HG02623 (cell line): ENCODE data around the gene HSPE1.
"Not testable (repeated sequence)": the region's sequence is repeated elsewhere in the genome, so short reads cannot be mapped to it uniquely, and the experiment has no call there.

Experiments
- ATAC-seq: cut with Tn5 transposase; IDR thresholded peaks from one replicate; pipeline ENCODE4 v1.9.1; 2021; ENCODE audit warnings: moderate library complexity; ENCODE audit not compliant: unreplicated experiment

HSPE1 gene

DNA sequence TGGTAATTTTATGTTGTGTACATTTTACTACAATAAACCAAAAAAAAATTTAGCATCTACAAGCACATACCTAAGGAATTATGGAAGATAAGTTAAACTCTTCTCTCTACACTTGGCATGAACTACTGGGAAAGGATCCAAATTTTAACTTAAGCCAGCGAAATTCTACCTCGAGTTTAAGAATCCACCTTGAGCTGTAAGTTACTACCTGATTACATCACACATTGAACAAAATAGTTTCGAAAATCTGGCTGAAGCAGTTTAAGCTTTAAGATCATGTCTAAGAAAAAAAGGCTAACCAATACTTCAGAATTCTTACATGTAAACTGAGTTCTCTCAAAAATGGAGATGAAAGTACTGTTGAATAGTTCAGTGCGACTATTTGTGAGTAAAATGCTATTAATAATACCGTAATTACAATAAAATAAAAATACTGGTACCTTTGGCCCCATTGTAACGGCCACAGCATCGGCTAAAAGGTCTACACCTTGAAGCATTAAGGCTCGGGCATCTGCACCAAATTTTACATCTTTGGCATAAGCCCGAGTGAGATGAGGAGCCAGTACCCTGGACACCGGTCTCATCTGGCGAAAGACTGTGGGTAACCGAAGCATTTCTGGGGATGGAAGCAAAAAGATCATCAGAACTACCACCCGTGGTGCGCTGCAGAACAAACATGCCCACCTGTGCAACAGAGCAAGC, 1.8 kb upstream of the HSPE1 start:
- no peak for ATAC-seq

DNA sequence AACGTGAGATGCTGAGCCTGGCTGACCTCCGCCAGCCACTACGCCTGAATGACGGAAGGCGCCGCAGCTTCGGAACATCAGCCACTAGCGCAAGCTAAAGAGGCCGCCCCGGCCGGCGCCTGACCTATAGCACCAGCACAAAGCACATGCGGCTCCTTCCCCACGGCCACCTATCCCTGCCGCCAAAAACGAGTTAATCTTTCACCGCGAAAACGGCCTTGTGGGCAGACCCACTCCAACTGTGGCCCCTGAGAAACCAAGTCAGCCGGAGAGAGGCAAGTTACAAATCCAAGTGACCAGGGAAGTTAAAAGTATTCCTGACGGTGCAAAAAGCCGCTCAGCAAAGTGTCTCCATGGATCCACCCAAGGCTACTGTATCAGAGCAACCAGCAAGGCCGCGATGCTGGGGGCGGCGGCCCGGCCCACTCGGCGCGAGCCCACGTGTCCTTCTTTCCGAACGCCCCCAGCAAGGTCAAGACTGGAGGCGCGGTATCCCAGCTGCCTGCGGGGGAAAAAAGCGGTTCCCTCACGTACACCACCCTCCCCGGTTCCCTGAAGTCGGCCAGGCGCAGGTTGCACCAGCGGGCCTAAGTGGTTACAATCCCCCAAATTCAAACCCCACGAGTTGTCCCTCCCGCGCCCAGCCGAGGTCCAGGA, 1.1 kb upstream of the HSPE1 start:
- ATAC-seq = peak; percentile 11

GRCh38 chr2:197500503-197501131, 438 bp downstream of the HSPE1 start:
- ATAC-seq = peak; percentile 3

- no peak for ATAC-seq
Measured at GRCh38 chr2:197502201-197502600, 2.0 kb downstream of the HSPE1 start.

- ATAC-seq = no peak
Measured at GRCh38 chr2:197502685-197503084, 2.5 kb downstream of the HSPE1 start.

DNA sequence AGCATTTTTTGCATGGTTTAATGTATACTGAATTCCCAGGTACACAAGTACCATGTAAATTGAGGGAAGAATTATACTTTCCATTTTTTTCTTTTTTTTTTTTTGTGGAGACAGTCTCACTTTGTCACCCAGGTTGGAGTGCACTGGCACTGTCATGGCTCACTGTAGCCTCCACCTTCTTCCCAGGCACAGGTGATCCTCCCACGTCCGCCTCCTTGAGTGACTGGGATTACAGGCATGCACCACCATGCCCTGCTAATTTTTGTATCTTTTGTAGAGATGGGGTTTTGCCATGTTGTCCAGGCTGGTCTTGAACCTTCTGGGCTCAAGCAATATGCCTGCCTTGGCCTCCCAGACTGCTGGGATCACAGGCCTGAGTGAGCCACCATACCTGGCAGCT, 3.8 kb downstream of the HSPE1 start:
- ATAC-seq = no peak

- ATAC-seq = no peak
Measured at GRCh38 chr2:197504512-197504911, 4.3 kb downstream of the HSPE1 start.

DNA sequence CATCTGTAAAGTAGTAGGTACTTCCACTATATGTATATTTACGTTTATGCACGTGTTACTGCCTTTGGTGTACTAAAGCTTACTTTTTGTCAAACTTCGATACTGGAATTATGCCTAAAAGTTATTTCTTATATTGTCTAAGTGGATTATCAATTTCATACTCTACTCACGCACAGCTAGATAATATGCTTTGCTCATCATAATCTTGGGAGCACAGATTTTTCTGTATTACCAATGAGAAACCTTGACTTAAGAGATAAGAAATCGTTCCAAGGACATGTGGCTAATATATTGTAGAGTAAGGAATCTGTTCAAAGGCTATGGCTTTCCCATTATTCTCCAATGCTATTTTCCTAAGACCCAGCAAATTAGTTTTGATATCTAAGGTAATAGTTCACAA, 6.5 kb downstream of the HSPE1 start:
- no peak for ATAC-seq

DNA sequence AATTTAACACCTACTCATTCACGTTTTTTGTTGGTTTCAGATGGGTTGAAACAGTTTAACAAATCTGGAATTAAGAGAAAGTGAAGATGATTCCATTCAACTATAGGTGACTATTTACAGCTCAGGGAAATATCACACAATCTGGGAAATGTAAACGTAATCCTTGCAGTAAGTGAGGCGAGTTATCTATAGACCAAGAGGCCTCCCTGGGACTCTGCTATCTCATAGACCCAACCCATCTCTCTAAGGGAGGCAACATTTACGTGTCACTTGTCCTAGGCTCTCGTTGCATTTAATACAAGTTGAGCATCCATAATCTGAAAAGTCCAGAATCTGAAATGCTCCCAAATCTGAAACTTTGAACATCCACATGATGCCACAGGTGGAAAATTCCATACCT, 13.7 kb downstream of the HSPE1 start:
- ATAC-seq = no peak

GRCh38 chr2:197514754-197515153, 14.6 kb downstream of the HSPE1 start:
- no peak for ATAC-seq

GRCh38 chr2:197515315-197515738, 15.1 kb downstream of the HSPE1 start:
- ATAC-seq = peak; percentile 8

DNA sequence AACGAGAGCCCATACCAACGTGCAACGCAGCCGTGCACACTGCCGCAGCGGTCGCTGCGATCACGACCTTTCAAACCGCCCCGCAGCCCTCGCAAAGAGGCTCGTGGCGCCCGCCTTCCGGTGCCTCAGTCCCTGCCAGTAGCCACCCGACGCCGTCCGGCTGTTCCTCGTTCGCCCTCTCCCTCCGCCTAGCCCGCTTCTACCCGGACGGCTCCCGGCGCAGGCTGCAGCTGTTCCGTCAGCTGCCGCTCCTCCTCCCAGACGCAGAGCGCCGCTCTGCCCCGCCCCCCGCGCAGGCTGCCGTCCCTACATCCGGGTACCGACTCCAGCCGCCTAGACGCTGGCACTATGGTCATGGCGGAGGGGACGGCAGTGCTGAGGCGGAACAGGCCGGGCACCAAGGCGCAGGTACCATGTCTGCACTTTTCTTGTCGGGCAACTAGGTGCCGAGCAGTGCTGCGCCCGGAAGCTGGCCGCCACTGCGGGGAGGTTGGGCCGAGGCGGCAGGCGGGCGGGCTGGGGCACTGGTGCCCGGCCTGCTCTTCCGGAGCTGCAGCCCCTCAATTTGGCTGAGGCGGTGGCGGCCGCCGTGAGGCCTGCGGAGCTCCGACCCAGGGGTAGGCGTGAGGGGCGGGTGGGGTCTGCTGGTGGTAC, 15.7 kb downstream of the HSPE1 start, which contains the start of gene MOB4:
TSS of gene MOB4 (plus strand) at position 328 of the 654 bp plus-strand sequence. CDS start at position 349, 21 bp downstream.
- ATAC-seq = peak; percentile 92

GRCh38 chr2:197516393-197516761, 16.2 kb downstream of the HSPE1 start:
- ATAC-seq = peak; percentile 3

GRCh38 chr2:197517150-197517549, 17.0 kb downstream of the HSPE1 start:
- ATAC-seq = no peak

DNA sequence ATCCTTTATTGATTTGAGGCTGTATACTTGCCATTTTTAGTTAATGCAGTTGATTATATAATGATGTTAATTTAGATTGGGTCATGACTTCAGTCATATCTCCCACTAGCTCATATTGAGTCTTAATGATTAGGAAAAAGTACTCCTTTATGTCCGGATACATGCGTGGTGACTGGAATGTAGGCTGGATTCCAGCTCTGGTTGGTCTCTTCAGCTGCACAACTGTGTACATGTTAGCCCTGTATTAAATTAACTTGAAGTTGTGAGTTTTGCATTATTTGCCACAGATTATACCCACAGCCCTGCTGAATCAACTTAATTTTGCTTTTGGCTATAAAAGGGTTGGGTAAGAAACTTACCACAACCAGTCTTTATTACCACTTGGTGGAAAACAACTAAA, 38.2 kb downstream of the HSPE1 start:
- no peak for ATAC-seq

DNA sequence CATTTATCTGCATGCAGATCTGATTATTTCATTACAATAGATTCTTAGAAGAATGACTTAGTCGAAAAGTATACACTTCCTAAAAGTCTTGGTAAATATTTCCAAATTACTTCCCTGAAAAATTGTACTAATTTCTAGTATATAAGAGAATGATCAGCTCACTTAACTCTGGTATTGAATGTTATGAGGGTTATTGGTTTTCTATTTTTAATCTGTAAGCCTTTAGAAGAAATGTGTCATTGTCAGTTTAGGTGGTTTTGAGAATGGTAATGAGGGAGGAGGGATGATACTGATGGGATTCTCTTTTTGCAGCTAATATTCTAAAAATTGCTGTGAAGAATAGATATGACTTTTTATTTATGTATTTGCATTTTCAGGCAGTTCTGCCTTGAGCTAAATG, 39.6 kb downstream of the HSPE1 start:
- no peak for ATAC-seq

DNA sequence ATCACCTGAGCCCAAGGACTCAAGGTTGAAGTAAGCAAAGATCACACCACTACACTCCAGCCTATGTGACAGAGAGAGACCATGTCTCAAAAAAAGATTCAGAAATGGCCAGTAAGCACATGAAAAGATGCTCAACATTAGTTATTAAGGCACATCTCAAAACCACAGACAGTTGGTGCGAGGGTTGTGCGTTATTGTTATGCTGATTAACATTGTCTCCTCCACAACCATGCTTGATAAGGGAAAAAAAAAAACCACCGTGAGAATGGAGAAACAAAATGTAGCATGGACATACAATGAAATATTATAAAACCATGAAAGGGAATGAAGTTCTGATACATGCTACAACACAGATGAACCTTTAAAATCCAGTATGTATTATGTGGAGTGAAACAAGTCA, 43.0 kb downstream of the HSPE1 start:
- no peak for ATAC-seq

GRCh38 chr2:197547163-197547900, 47.2 kb downstream of the HSPE1 start:
- ATAC-seq = no peak

DNA sequence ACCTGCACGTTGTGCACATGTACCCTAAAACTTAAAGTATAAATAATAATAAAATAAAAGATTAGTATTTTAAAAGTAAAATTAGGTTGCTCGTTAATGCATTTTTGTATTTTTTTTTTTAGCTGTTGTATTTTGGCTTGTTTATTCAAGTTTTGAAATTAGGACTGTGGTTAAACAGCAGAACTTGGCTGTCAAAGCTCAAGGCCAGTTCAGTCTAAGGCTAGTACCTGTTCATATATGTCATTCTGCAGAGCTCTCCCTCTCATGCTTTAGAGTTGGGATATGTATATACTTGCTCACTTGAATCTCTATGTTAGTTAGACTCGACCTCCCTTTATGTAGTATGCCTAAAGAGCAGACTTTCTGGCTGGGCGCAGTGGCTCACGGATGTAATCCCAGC, 48.4 kb downstream of the HSPE1 start:
- no peak for ATAC-seq

DNA sequence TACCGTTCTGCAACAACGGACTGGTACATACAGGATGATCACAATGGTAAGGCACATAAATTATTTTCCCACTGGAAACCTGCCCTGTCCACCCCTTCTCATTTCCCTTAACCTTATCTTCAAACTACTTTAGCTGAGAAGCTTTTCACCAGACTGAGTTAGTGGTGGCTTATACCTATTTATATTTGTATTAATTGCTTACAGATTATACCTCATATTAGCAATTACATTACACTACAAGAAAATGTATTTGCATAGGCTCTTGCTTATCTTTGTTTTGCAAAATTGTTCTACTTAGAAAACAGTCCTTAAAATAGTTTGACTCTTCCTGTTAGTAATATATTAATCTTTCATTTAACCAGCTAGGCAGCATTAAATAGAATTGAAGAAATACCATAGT, 51.1 kb downstream of the HSPE1 start:
- ATAC-seq = not testable (repeated sequence)
